Stimulated activated CD4-positive, alpha-beta T cell treated with anti-CD3 and anti-CD28 coated beads, Interleukin-4, amount 100 ng/mL, for 4 hours (primary cell): Measurements from ENCODE around the gene RBM20.
"Not testable (repeated sequence)": the region's sequence is repeated elsewhere in the genome, so short reads cannot be mapped to it uniquely, and the experiment has no call there.

Experiments used
- DNase-seq, 2 experiments: peaks; one replicate each; pipeline ENCODE4 v3.0.0-alpha.2; 2020

RBM20 gene

DNA sequence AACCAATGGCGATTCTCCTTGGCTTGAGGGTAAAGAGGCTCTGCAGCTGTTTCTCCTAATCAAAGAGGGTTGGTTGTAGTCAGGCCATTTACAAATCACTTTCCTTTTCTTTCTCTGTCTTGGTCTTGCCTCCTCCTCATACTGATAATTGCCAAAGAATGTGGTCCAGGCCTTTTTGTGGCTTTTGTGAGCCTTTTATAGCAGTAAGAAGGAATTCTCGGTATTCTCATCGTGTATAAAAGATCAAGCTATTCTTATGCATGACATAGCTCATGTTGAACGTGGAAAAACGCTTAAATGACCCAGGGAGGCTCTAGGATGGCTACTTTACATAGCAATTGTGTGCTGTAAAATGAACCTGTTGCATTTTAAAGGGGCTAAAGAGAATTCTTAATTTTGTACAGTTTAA is 62.6 kb downstream of the RBM20 start:
- no peak for DNase-seq

DNA sequence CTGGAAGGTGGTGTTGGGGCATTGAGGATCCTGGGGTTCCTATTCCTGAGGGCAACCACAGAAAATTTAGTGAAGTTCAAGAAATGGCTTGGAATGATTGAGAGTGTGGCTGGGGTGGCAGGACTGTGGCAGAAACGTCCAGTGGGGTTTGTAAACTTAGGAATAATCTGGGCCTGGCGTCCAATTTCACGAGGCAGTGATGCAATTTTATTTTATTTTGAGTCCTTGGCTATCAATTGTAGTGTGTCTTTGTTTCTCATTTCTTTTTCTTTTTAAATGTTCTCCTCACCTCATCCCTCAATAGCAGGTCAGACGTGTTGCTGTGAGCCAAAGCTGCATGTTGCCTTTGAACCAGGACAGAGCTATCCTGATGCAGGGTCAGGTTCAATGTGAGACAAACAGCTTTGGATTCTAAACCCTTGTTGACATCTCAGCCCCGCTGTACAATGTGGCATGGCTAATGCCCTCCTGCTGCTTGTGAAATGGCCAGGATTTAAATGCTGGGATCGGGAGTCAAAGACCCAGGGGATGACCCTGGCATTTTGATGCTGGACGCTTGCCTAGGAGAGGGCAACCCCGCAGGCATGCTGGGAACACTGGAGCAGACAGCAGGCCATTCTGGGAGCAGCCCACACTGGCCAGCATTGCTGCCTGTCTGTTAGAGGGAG is 64.8 kb downstream of the RBM20 start:
- DNase-seq, result no peak

DNA sequence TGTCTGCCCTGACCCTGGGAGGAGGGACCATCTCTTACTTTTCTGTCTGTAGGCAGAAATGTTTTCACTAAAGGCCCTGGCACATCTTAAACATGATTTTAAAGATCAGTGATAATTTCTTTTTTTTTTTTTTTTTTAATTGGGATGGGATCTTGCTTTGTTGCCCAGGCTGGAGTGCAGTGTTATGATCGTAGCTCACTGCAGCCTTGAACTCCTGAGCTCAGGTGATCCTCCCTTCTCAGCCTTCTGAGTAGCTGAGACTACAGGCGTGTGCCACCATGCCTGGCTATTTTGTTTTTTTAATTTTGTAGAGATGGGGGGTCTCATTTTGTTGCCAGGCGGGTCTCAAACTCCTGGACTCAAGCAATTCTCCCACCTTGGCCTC is 65.3 kb downstream of the RBM20 start:
- no peak for DNase-seq

DNA sequence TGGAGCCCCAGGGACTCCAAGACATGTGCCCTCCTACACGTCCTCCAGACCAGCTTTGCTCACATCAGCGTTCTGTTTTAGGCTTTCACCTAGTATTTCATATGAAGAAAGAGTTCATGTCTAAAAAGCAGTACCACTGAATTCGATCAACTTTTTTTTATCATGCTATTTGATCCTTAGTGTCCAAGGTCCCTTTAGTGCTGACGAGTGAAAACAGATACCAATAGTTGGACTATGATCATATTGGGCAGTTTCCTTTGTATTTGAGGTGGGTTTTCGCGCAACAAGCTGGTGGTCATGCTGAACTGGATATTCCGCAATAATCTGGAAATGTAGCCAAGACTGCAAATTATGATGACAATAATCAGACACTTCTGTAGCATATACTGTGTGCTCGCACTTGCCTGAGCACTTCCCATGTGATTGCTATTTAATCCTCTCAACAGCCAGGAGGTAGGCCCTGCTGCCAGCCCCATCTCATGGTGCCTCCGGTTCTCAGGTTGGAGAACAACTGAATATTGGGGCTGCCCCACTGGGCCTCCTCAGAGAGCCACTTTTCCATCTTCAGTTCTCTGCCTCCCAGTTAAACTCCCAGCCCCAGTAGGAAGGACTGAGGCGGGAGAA is 65.9 kb downstream of the RBM20 start:
- no peak for DNase-seq

DNA sequence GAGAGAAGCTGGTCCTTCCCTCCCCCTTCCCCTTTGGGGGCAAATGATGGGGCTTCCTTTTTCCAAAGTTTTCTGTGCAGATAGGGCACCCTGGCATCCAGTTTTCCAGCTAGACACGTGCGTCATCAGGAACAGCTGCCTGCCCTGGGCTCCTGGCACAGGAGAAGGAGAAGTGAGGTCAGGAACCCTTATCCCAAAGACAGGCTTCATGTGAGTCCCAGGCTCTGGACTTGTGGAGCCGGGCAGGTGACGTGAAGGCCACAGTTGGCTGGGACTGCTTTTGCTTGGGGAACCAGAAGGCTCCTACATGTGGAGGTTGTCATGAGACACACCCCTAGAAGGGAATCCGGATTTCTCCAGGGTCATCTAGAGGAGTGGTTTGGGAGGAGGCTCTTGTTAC is 66.5 kb downstream of the RBM20 start:
- no peak for DNase-seq

DNA sequence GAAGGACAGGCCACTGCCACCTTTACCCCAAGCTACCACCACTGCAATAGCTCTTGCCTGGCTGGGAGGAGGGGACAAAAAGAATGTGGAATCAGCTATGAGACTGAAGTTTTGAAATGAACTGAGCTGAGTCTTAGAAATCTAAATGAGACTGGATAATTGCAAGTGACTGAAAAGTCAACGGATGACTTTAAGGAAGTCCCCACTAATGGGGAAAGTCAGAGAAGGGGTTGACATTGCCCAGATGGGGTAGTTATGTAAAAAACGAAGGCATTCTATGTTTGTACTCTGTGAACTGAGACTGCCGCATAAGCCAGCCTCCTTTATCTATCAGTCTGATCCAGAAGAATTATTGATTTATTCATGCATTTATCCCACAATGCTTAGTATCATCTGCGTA is 67.2 kb downstream of the RBM20 start:
- DNase-seq, result no peak

DNA sequence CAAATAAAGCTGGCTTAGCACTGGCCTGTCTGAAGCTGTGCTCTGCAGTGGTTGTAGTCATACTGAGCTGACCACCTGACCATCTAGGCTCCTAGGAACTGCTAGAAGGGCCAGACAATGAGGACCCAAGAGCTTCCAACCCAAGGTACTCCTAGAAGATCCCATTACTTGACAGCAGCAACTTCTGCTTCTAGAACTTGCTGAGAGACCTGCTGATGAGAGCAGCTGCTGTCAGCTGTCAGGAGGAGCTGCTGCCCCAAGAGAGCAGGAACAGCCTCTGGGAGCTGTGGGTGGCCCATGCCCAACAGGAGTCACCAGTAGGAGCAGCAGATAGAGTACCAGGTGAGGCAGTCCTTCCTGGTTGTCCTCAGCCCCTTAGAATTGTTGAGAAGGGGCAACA is 70.2 kb downstream of the RBM20 start:
- no peak for DNase-seq

DNA sequence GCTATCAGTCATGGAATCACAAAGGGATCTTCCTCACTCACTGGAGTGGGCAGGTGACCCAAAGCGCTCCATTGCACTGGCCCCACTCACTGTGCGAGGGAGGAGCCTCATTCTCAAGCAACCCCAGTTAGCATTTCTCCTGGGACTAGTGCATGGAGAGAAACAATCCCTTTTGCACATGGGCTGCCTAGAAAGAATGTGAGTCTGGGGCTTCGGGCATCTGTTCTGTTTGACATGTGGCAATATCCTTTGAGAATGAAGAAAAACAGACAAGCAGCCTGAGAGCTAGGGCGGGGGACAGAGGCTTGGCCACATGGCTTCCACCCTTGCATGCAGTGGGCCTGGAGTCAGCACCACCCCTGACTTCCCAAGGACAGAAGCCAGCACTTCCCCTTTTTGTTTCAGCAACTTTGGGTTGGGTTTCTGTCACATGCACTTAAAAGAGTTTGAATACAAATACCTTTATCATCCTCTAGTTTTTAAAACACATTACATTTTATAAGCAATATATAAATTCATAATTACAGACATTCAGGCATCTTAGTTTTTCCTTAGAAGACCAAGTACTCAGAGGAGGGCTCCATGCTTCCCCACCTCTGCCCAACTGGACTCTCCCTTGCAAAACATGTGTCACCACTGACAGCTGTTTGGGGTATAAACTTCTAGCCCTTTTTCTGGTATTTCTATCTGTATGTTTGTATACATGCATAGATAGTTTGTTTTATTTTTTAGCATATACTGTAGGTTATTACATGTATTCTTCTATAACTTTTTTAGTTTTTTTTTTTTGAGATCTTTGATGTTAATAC is 73.8 kb downstream of the RBM20 start:
- DNase-seq, result no peak

DNA sequence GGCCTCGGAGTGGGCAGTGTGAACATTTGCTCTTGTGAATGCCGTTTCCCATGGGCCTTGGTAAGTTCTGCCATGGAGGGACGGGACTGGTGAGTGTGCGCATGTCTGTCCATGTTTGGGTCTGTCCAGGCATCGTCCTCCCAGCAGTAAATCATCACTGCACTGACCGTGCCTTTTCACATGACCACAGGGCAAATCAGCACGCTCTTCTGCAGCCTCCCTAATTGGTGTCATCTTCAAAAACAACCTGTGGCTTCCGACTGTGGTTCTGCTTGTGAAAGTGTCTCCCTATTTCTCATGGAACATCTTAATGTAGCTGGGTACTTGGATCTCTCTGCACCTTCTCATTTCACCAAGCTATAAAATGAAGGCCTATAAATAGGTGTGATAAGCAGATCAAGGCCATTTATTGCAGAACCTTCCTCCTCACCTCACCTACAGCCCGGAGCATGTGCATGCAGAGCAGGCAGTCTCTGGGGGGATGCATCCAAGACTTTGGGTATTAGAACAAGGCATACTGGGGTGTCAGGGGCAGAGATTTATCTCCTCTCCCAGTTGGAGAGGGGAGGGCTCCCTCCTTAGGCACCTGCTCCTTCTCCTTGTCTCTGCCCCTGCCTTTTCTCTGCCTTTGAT is 77.4 kb downstream of the RBM20 start:
- DNase-seq, result no peak

DNA sequence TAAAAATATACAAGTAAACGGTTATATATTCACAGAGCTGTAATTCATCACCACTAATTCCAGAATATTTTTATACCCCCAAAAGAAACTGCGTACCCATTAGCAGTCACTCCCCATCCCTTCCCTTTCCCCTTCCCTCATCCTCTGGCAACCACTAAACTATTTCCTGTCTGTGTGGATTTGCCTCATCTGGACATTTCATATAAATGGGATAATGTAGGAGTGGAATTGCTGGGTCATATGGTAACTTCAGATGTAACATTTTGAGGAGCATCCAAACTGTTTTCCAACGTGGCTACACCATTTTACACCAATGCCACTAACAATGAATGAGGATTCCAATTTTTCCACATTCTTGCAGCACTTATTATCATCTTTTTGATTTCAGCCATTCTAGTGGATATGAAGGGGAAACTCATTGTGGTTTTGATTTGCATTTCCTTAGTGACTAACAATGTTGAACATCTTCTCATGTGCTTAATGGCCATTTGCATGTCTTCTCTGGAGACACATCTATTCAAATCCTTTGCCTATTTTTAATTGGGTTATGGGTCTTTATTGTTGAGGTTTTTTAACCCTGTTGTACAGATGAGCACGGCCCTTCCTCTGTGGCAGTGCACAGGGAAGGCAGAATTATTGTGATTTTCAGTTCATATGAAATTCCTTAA is 79.2 kb downstream of the RBM20 start:
- no peak for DNase-seq

DNA sequence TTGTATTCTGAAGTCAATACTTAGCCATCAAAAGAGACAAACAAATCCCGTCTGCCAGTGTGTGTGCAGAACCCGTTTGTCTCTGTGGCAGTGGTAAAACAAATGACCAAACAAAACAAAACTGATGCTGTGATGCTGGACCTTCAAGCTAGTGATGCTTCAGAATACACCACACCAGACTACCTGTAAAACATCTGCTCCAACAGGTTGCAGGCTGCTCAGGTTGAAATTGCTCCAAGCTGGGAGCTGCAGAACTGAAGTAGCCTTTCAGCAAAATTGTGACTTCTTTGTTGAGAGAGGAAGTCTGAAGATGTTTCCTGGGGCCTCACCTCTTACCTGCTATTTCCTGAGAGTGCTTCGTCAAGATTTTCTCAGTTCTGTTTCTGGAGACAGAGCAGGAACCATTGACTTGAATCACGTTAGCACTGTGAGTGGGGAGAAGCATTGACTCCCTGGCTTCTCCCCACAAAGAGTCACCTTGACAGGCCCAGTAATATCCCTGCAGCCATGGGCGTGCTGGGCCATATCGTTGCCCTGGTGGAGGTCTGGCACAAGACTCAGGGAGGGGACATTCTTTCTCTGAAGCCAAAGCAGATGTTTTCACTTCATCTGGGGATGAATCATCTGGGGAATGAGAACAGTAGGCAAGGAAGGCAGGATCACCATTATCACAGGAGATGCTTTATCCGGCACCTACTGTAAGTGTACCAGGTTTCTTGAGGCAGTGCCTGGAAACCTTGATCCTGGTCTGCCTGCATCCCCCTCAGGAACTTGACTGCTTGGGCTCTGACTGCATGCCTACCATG is 80.2 kb downstream of the RBM20 start:
- DNase-seq, result no peak

DNA sequence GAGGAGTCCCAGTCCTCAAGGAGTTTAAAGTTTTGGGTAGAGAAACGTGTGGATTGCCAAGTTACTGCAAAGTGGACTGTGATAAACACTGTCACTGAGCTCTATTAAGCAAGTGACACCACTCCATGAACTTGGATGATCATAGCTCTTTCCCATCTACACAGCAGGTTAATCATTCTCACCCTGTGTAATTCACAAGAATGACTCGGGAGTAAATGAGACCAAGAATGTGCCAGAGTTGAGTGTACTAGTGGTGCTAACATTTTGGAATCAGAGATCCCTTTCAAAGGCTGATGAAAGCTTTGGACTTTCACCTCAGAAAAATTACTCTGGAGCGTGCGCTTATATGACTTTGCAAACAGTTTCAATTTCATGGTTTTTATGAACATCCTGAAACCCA is 80.8 kb downstream of the RBM20 start:
- no peak for DNase-seq

DNA sequence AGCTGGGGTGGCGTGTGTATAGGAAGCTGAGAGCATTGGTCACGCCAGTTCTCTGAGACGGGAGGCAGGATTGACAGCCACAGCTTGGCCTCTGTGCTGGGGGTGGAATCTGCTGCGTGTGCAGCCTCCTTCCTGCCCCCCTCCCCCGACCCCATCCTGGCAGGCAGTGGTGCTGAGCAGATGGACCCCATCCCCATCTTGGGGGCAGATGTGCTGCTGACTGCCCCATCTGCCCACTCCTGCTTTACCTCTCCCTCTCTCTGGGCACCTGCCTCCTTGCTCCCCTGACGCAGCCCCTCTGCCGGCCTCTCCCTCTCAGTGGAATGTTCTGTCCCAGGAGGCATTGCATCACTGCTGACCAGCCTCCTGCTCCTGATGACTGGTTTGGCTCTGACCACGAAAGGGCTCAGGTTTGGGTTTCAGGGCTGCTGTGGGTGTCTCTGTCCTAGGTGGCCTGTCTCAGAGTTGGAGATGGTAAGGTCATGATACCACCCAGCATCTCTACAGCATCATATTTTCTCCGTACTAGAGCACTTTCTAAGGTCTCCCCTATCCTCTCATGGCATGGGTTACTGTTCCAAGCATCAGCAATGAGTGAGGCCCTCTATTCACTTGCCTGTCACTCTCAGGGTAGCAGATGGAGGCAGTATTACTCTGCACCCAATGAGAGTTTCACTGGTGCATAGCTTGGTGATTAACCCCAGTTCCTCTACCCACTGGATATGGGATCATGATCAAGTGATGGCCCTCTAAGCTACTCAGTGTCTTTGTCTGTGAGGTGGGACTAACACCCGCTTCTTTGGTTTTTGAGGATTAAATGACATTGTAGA is 81.9 kb downstream of the RBM20 start:
- no peak for DNase-seq

DNA sequence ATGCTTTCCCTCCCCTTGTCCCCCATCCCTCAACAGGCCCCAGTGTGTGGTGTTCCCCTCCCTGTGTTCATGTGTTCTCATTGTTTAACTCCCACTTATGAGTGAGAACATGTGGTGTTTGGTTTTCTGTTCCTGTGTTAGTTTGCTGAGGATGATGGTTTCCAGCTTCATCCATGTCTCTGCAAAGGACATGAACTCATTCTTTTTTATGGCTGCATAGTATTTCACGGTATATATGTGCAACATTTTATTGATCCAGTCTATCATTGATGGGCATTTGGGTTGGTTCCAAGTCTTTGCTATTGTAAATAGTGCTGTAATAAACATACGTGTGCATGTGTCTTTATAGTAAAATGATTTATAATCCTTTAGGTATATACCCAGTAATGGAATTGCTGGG is 83.6 kb downstream of the RBM20 start:
- DNase-seq, result not testable (repeated sequence)

DNA sequence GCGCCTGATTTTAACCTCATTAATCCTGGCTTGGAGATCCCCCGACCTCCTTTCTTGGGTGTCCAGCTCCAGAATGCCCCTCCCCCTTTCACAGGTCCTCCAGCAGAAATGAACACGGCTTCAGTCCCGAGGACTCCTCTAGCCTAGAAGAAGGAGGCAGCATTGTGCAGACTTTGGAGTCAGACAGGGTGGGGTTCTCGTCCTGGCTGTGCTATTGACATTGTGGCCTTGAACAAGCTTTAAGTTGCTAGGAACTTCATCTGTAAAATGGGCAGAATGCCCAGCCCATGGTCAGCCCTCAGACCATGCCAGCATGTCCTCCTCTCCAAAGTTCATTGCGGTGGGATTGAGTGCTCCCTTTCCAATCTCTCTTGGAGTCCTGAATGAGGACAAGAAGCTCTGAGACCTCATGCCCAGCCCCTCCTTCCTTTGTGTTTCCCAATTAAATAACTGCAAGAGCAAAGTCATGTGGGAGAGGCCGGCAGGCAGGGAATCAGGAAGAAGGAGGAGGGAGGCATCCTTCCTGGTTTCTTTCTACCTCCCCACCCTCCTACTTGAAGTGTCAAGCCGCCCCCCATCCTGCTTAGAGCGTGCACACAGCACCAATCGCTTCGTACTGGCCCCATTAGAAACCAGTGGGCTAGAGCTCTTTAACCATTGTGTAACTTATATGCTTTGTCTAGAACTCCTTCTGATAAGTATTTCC is 86.4 kb downstream of the RBM20 start:
- DNase-seq, result no peak

DNA sequence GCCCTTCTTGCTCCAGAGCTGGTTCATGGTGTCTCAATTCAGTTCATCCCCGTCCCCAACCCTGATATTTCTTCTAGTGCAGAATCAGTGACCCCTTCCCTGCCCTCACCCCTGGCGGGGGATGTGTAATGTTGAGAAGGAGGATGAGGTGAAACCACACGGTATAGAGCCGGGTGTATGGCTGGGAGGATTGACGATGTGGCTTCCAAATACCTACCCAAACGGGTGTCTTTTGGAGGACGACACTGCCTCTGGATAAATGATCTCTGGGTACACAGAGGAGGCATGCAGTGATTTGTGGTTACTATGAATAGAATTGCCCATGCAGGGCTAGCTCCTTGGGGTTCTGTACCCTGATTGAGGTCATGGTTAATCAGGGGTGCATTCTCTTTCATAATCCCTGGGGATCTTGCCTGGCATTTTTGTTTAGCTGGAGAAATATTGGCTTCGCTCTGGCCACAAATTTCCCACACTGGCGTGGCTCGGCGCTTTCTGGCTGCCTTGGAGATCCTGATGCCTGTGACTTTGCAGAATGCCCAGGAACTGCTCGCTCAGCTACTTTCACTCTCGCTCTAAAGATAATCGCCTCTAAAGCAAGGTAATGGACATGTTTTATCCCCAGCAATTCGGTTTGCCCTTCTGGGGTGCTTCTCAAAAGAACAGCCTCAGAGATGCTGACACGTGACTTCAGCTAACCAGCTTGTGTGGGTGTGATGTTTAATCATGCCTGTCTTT is 89.2 kb downstream of the RBM20 start:
- peak in 1 of 2 experiments; percentile 26 for DNase-seq

DNA sequence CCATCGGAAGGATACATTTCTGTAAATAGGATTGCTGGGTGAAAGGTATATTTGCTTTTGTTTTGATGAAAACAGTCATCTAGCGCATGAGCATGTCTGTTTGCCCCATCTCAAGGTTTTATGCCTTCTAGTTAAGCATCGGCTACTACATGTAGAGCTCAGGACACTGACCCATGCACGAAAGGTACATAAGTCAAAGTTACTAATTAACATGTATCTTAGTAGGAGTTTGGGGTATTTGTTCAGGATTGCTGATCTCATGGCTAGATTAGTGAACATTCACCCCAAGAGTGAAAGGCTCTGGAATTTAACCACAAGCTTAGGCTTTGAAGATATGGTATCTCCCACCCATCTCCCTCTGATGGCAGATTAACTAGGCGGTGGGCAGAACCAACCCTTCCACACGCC is 91.5 kb downstream of the RBM20 start:
- DNase-seq, result no peak

DNA sequence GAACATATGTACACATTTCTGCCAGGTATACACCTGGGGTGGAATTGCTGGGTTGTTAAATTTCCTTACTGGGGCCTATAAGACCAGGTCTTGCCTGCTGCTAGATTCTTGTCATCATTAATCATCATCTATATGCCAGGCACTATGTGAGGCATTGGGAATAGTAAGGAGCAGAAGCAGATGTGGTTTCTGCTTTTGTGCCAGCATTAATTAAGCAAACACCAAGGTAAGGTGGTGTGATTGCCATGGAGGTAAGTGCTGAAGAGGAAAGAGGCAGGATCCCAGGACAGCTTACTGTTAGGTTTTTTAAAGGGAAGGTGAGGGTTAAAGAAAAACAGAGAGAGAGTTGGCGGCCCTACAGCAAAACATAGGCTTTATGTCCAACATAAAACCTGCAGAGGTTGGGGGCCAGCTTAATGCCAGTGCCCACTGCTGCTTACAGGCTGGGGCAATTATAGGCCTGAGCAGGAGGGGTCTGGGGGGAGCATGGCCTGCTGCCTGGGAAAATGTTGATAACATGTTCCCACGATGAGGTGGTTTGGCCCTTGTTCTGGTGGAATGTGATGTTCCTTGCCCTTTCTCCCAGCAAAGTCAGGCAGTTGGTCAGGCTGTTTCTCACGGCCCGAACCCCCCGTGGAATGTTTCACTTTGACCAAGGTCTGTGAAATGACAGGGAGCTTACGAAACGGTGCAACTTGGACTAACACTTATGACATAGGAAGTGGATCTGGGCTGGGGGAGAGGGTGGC is 93.9 kb downstream of the RBM20 start:
- no peak for DNase-seq

DNA sequence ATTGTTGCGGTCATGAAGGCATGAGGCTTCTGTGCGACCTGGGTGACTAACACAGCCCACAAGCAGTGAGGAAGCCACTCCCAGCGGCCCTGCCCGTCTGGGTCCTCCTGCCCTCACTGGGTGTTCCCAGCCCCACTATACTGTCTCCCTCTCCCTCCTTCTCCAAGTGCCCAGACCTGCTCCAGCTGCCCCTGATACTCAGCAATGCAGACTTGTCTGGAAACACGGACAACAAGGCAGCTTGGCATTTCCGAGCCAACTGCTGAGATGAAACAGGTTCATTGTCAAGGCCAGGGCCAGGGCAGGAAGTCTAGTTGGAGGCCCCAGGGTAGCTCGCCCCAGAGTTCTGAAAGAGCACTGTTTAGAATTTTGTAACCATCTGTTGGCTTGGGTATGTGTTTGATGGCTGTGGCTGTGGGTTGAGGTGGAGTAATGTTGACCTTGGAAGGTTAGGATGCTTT is 95.7 kb downstream of the RBM20 start:
- DNase-seq, result peak in 1 of 2 experiments; percentile 5
